OCI-LY7 (cell line): Measurements from ENCODE around the gene PDZRN3. TPM values are rescaled to one million over a fixed set of nuclear protein-coding genes. Genes with fewer than 3 reads are reported as not detected.

Experiments
- BruUV-seq: library from RNA; stranded (reverse); fragments of 400-500 nt; replicated peaks from 2 replicates; lab custom pipeline; 2021; lab: Mats Ljungman, UMichigan
- CTCF ChIA-PET: fragments of 300-600 bp; sonication (Branson Sonifier 250); formaldehyde crosslinking; loops from one replicate; lab custom pipeline; 2022; ENCODE audit warnings: antibody characterized with exemption; ENCODE audit not compliant: unreplicated experiment; lab: Charles Lee
- POLR2A ChIA-PET: fragments of 300-600 bp; sonication (Branson Sonifier 250); formaldehyde crosslinking; loops from one replicate; lab custom pipeline; 2022; ENCODE audit warnings: antibody characterized with exemption; lab: Charles Lee
- DNase-seq: peaks from one replicate; pipeline ENCODE4 v3.0.0-alpha.2; 2015; ENCODE audit warnings: low spot score
- H2AFZ ChIP-seq: fragments of 200-600 bp; sonication (generic), shearing (Covaris generic); 2 replicates; pipeline ENCODE4 v1.6.1; 2014; ENCODE audit warnings: mild to moderate bottlenecking, antibody characterized with exemption, low read length, moderate library complexity
- H3K27ac ChIP-seq: fragments of 200-600 bp; sonication (generic); 2 replicates; pipeline ENCODE4 v1.5.1; 2014; ENCODE audit warnings: mixed run types, low read depth, mild to moderate bottlenecking, moderate library complexity, low read length, inconsistent platforms; ENCODE audit not compliant: poor library complexity, severe bottlenecking
- H3K36me3 ChIP-seq: fragments of 200-600 bp; sonication (generic); 2 replicates; pipeline ENCODE4 v1.6.1; 2014; ENCODE audit warnings: mild to moderate bottlenecking, antibody characterized with exemption, low read length, moderate library complexity, mixed read lengths; ENCODE audit not compliant: insufficient read depth
- H3K4me1 ChIP-seq: fragments of 200-600 bp; sonication (generic); 2 replicates; pipeline ENCODE4 v1.5.1; 2014; ENCODE audit warnings: mild to moderate bottlenecking, low read length; ENCODE audit not compliant: insufficient read depth, poor library complexity, severe bottlenecking
- H3K4me2 ChIP-seq: fragments of 200-600 bp; sonication (generic); 2 replicates; pipeline ENCODE4 v1.6.1; 2014; ENCODE audit warnings: mild to moderate bottlenecking, low read length
- H3K4me3 ChIP-seq: fragments of 200-600 bp; sonication (generic); 2 replicates; pipeline ENCODE4 v1.5.1; 2014; ENCODE audit warnings: mild to moderate bottlenecking, low read depth, low read length; ENCODE audit not compliant: poor library complexity, severe bottlenecking
- H3K79me2 ChIP-seq: fragments of 200-600 bp; sonication (generic); 2 replicates; pipeline ENCODE4 v1.6.1; 2016; ENCODE audit warnings: low read depth, mild to moderate bottlenecking, low read length, moderate library complexity, mixed read lengths; ENCODE audit not compliant: insufficient read depth
- H3K9me2 ChIP-seq: fragments of 200-600 bp; sonication (generic); 2 replicates; pipeline ENCODE4 v1.6.1; 2016; ENCODE audit warnings: mild to moderate bottlenecking, low read length, mixed read lengths; ENCODE audit not compliant: insufficient read depth
- H3K9me3 ChIP-seq: fragments of 200-600 bp; sonication (generic); 2 replicates; pipeline ENCODE4 v1.6.1; 2014; ENCODE audit warnings: mild to moderate bottlenecking, mixed run types, low read length, mixed read lengths
- H4K20me1 ChIP-seq: fragments of 200-600 bp; sonication (generic); 2 replicates; pipeline ENCODE4 v1.6.1; 2014; ENCODE audit warnings: mild to moderate bottlenecking, antibody characterized with exemption, low read length, moderate library complexity, mixed read lengths; ENCODE audit not compliant: insufficient read depth
- EZH2phosphoT487 ChIP-seq: fragments of 200-600 bp; sonication (generic); IDR thresholded peaks from 2 replicates; pipeline ENCODE4 v1.6.1; 2018; ENCODE audit warnings: low read depth, borderline replicate concordance, mild to moderate bottlenecking, mixed run types, antibody characterized with exemption, low read length, moderate library complexity, mixed read lengths
- intact Hi-C: fragments of 100-400 bp; cut with micrococcal nuclease; formaldehyde crosslinking; loops from one replicate; pipeline ENCODE4 v1.10.0; 2022; ENCODE audit not compliant: unreplicated experiment
- total RNA-seq, 2 experiments: library from RNA; depleted of rRNA in 1 of 2; stranded (reverse); fragments of >200 nt in 1 of 2; shearing (Covaris generic) in 1 of 2; gene quantifications; 2 replicates each; pipeline ENCODE4 v1.2.3, GENCODE V29; 2014 to 2022
- TF ChIP-seq, protein P1 (sequence below): fragments of 200-600 bp; sonication (generic); conservative IDR thresholded peaks from 2 replicates; pipeline ENCODE4 v1.5.1; 2014; ENCODE audit warnings: mild to moderate bottlenecking, antibody characterized with exemption, low read length, moderate library complexity, mixed read lengths

The PDZRN3 gene
- total RNA-seq, 2 experiments from 2014 or later = 0.95 TPM; not detected in 1

DNA sequence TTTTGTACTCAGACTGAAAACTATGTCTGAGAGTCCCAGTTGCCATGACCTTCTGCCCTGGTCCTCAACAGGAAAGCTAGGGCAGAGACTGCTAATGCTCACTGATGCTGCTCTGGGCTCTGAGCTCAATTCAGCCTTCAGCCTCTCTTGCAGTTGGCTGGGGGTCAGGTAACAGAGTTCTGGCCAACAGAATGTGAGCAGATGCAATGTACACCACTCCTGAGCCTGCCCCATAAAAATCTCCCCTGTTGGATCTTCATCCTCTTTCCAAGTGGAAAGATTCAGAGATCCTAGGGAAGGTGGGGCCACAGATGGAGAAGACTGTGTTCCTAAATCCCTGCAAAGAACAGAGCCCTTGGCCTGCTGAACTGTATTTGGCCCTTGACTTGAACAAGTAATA, 87.8 kb downstream of the PDZRN3 start:
- Histone ChIP-seq H3K79me2 (no peaks in the 10 kb centered on the region), H2AFZ (no peak overlapping the region), H3K4me1 (no peaks in the 10 kb centered on the region), H3K4me2 (no peak overlapping the region), H3K9me3 (no peaks in the 10 kb centered on the region), H3K36me3 (no peaks in the 10 kb centered on the region), H3K27ac (no peak overlapping the region), H4K20me1 (no peaks in the 10 kb centered on the region), H3K4me3 (no peak overlapping the region), H3K9me2 (no peaks in the 10 kb centered on the region)
- CTCF ChIA-PET = no interaction called here
- intact Hi-C loops = no loop called here
- no TSS peak for BruUV-seq
- DNase-seq = no peak
- POLR2A ChIA-PET = interaction anchor here (1.0 kb wide), 1 partner anchor 10 kb away, joined by 3 read pairs; no protein-coding TSS in a partner anchor
- no peak for TF ChIP-seq EZH2phosphoT487
- TF ChIP-seq, protein P1, sequence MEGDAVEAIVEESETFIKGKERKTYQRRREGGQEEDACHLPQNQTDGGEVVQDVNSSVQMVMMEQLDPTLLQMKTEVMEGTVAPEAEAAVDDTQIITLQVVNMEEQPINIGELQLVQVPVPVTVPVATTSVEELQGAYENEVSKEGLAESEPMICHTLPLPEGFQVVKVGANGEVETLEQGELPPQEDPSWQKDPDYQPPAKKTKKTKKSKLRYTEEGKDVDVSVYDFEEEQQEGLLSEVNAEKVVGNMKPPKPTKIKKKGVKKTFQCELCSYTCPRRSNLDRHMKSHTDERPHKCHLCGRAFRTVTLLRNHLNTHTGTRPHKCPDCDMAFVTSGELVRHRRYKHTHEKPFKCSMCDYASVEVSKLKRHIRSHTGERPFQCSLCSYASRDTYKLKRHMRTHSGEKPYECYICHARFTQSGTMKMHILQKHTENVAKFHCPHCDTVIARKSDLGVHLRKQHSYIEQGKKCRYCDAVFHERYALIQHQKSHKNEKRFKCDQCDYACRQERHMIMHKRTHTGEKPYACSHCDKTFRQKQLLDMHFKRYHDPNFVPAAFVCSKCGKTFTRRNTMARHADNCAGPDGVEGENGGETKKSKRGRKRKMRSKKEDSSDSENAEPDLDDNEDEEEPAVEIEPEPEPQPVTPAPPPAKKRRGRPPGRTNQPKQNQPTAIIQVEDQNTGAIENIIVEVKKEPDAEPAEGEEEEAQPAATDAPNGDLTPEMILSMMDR = no peak

DNA sequence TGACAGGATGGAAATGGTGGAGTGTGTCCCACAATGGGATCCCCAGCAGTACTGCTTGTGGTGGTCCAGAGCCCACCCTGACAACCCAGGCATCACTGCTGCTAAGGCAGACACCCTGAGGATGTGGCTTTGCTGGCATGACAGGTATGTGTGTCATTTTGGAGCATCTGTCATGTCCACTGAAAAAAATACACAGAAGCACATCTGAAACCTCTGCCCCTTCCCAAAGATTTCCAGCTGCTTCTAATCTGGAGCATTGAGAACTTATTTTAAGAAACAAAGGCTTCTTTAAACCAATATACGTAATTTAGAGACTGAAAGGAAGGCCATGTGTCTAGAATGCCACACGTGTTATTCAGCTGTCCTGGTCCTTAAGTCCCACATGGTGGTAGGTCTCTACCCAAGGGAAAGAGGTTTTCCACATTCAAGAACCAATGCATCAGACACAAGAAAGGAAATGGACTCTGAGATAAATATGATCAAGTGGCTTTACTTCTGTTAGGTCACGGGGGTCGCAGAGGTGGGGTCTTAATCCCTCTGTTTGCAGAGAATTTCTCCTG, 88.3 kb downstream of the PDZRN3 start:
- Histone ChIP-seq H3K9me2 (no peaks in the 10 kb centered on the region), H3K27ac (no peak overlapping the region), H3K4me2 (no peak overlapping the region), H3K36me3 (no peaks in the 10 kb centered on the region), H3K4me3 (no peak overlapping the region), H3K9me3 (no peaks in the 10 kb centered on the region), H2AFZ (no peak overlapping the region), H3K79me2 (no peaks in the 10 kb centered on the region), H3K4me1 (no peaks in the 10 kb centered on the region), H4K20me1 (no peaks in the 10 kb centered on the region)
- BruUV-seq = no TSS peak
- TF ChIP-seq, protein P1 = no peak
- no peak for TF ChIP-seq EZH2phosphoT487
- no peak for DNase-seq
- intact Hi-C loops = no loop called here
- CTCF ChIA-PET = no interaction called here
- POLR2A ChIA-PET = interaction anchor here (1.0 kb wide), 1 partner anchor 10 kb away, joined by 3 read pairs; no protein-coding TSS in a partner anchor

DNA sequence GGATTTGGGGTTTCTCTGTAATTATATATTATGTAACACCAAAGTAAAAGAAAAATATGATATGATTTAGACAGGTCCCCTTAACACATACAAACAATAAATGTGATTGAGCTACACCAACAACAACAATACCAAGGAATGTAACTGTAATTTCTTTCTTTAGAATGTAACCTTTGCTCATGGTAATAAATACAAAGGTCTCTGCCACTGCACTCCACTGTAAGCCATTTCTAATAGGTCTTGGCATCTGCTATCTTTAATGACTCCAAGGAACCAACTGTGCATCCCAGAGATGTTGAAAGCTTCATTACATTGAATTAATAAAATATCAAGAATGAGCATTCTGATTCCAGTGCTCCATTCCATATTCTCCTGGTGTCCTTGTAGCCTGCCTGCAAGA, 88.8 kb downstream of the PDZRN3 start:
- ChIA-PET CTCF (no interaction called here), POLR2A (interaction anchor here (1.0 kb wide), 1 partner anchor 11 kb away, joined by 3 read pairs; no protein-coding TSS in a partner anchor)
- Histone ChIP-seq H2AFZ (no peak overlapping the region), H3K4me3 (no peak overlapping the region), H3K4me2 (no peak overlapping the region), H3K9me3 (no peaks in the 10 kb centered on the region), H3K27ac (no peak overlapping the region), H3K4me1 (no peaks in the 10 kb centered on the region), H3K79me2 (no peaks in the 10 kb centered on the region), H3K36me3 (no peaks in the 10 kb centered on the region), H4K20me1 (no peaks in the 10 kb centered on the region), H3K9me2 (no peaks in the 10 kb centered on the region)
- intact Hi-C loops = no loop called here
- BruUV-seq = no TSS peak
- no peak for DNase-seq
- TF ChIP-seq, protein P1 = no peak
- TF ChIP-seq EZH2phosphoT487 = no peak
